GM12878 (cell line): ENCODE measurements around the gene EGFR. TPM values are rescaled to one million over a fixed set of nuclear protein-coding genes. Genes with fewer than 3 reads are reported as not detected.

Experiments used
- ATAC-seq: fragments of 200-7000 bp; cut with Tn5 transposase; 3 replicates; pipeline ENCODE4 v1.9.1; 2020; ENCODE audit warnings: mild to moderate bottlenecking, moderate library complexity
- BruUV-seq: library from RNA; stranded (reverse); fragments of 400-500 nt; replicated peaks from 2 replicates; lab custom pipeline; 2021; lab: Mats Ljungman, UMichigan
- CTCF ChIA-PET: fragments of 300-600 bp; sonication (Branson Sonifier 250); formaldehyde crosslinking; extraction: SDS; loops from one replicate; lab custom pipeline; 2021; ENCODE audit warnings: inconsistent platforms; lab: Yijun Ruan, JAX
- POLR2A ChIA-PET: fragments of 350-600 bp; formaldehyde crosslinking; extraction: SDS; loops from one replicate; lab custom pipeline; 2021; ENCODE audit warnings: inconsistent platforms; lab: Charles Lee
- RAD21 ChIA-PET: fragments of 300-600 bp; sonication (Branson Sonifier 250); formaldehyde crosslinking; loops from one replicate; lab custom pipeline; 2023; ENCODE audit warnings: antibody characterized with exemption; ENCODE audit not compliant: unreplicated experiment; lab: Charles Lee
- SMC1A ChIA-PET: fragments of 300-600 bp; sonication (Branson Sonifier 250); formaldehyde crosslinking; loops from one replicate; lab custom pipeline; 2023; ENCODE audit not compliant: unreplicated experiment, uncharacterized antibody; lab: Charles Lee
- DNase-seq: peaks from one replicate; pipeline ENCODE4 v3.0.0-alpha.2; 2011; ENCODE audit warnings: low read depth, low spot score
- FAIRE-seq: peaks from 3 replicates; lab custom pipeline; 2011; peaks lifted over from hg19 to GRCh38; lab: Jason Lieb, UNC
- H2AFZ ChIP-seq: 2 replicates; pipeline ENCODE4 v1.6.0; 2011; ENCODE audit warnings: low read depth, low read length, control low read depth; ENCODE audit not compliant: control insufficient read depth
- H3K27ac ChIP-seq: 2 replicates; pipeline ENCODE4 v1.5.1; 2011; ENCODE audit warnings: control low read depth; ENCODE audit not compliant: control insufficient read depth, insufficient read depth
- H3K27me3 ChIP-seq, 2 experiments: replicated peaks in 1 of 2; 2 replicates each; pipeline versions ENCODE4 v1.6.0 to v1.6.1; 2011; ENCODE audit warnings: low read length in 1 of 2; ENCODE audit not compliant: control insufficient read depth in 2 of 2, insufficient read depth in 2 of 2
- H3K36me3 ChIP-seq, 2 experiments: 2 replicates each; pipeline ENCODE4 v1.5.1; 2011; ENCODE audit warnings: low read length in 1 of 2; ENCODE audit not compliant: control insufficient read depth in 2 of 2, insufficient read depth in 2 of 2
- H3K4me1 ChIP-seq: 2 replicates; pipeline ENCODE4 v1.6.1; 2011; ENCODE audit warnings: mild to moderate bottlenecking, low read length, moderate library complexity, mixed read lengths; ENCODE audit not compliant: control insufficient read depth, insufficient read depth
- H3K4me2 ChIP-seq: 2 replicates; pipeline ENCODE4 v1.6.0; 2011; ENCODE audit warnings: control low read depth; ENCODE audit not compliant: control insufficient read depth, insufficient read depth
- H3K4me3 ChIP-seq: fragments of 200-600 bp; sonication (generic); 2 replicates; pipeline ENCODE4 v1.5.1; 2016
- H3K79me2 ChIP-seq: 2 replicates; pipeline ENCODE4 v1.6.0; 2011; ENCODE audit warnings: low read length; ENCODE audit not compliant: control insufficient read depth, insufficient read depth
- H3K9ac ChIP-seq: 2 replicates; pipeline ENCODE4 v1.8.0; 2011; ENCODE audit warnings: low read length, control low read depth, mixed read lengths; ENCODE audit not compliant: control insufficient read depth, insufficient read depth
- H3K9me3 ChIP-seq: replicated peaks from 3 replicates; pipeline ENCODE4 v1.5.1; 2011; ENCODE audit warnings: mild to moderate bottlenecking, low read length; ENCODE audit not compliant: control insufficient read depth, insufficient read depth
- H4K20me1 ChIP-seq: 2 replicates; pipeline ENCODE4 v1.6.0; 2011; ENCODE audit not compliant: control insufficient read depth, insufficient read depth
- CBX3 ChIP-seq: fragments of 200-600 bp; sonication (generic); IDR thresholded peaks from 2 replicates; pipeline ENCODE4 v1.6.1; 2016; ENCODE audit warnings: low read depth, borderline replicate concordance
- IKZF1 ChIP-seq: fragments of 450-650 bp; conservative IDR thresholded peaks from 2 replicates; pipeline ENCODE4 v1.6.1; 2017; ENCODE audit warnings: antibody characterized with exemption, mild to moderate bottlenecking
- IRF4 ChIP-seq: IDR thresholded peaks from 2 replicates; pipeline ENCODE4 v1.6.1; 2011; ENCODE audit warnings: low read depth, low read length
- NKRF ChIP-seq: fragments of 450-650 bp; conservative IDR thresholded peaks from 2 replicates; pipeline ENCODE4 v1.6.1; 2017; ENCODE audit warnings: mild to moderate bottlenecking, moderate library complexity
- NR2F1 ChIP-seq: fragments of 450-650 bp; conservative IDR thresholded peaks from 2 replicates; pipeline ENCODE4 v1.6.1; 2017; ENCODE audit warnings: mild to moderate bottlenecking
- SMC3 ChIP-seq: IDR thresholded peaks from 2 replicates; pipeline ENCODE4 v1.6.1; 2011; ENCODE audit warnings: low read length, improper control_type of control experiment, borderline replicate concordance
- SREBF2 ChIP-seq: IDR thresholded peaks from 2 replicates; pipeline ENCODE4 v1.6.1; 2012; ENCODE audit warnings: mild to moderate bottlenecking, low read length
- TCF3 ChIP-seq: IDR thresholded peaks from 2 replicates; pipeline ENCODE4 v1.6.1; 2012; ENCODE audit warnings: low read depth, mild to moderate bottlenecking, low read length, borderline replicate concordance; ENCODE audit not compliant: insufficient read depth
- USF1 ChIP-seq: IDR thresholded peaks from 2 replicates; pipeline ENCODE4 v1.6.1; 2011; ENCODE audit warnings: borderline replicate concordance, low read depth, mild to moderate bottlenecking, moderate library complexity, mixed read lengths, low read length; ENCODE audit not compliant: insufficient read depth; ENCODE audit errors: extremely low read length
- WGBS: methylation state at CpG from one replicate; pipeline ENCODE4 v1.1.6; 2016; ENCODE audit warnings: low lambda C conversion rate; ENCODE audit not compliant: insufficient replicate concordance, insufficient coverage; ENCODE audit errors: missing lambda C conversion rate; 5-methylcytosine and 5-hydroxymethylcytosine counted together
- in situ Hi-C: fragments of 300-500 bp; cut with MboI; formaldehyde crosslinking; loops from 9 replicates; pipeline ENCODE4 v1.14.3; 2018; ENCODE audit warnings: mixed read lengths
- intact Hi-C: fragments of 100-400 bp; cut with micrococcal nuclease; formaldehyde crosslinking; loops from one replicate; pipeline ENCODE4 v1.14.2; 2022; ENCODE audit not compliant: unreplicated experiment
- polyA plus RNA-seq, 11 experiments: library from polyadenylated mRNA; depleted of rRNA in 4 of 11; unstranded in 6 of 11; stranded (reverse) in 5 of 11; fragments of >200 nt; fragmentation: Nextera tagmentation in 4 of 11; fragmentation: Illumina TruSeq in 1 of 11; extraction: Ambion mirVana in 4 of 11; extraction: Trizol in 1 of 11; gene quantifications; 1 replicate in 1 of 11; 2 replicates in 10 of 11; pipeline versions ENCODE4 v1.2.1 to v1.2.3, GENCODE V29; 2011 to 2016; ENCODE audit warnings: inconsistent platforms in 2 of 11, missing spikeins in 2 of 11, low read depth in 1 of 11
- total RNA-seq, 4 experiments: library from RNA; depleted of rRNA in 3 of 4; stranded (reverse); fragments of >200 nt in 3 of 4; fragmentation: Illumina TruSeq in 1 of 4; extraction: Trizol in 1 of 4; gene quantifications; 2 replicates each; pipeline versions ENCODE4 v1.2.1 to v1.2.3, GENCODE V29; 2013 to 2021
- TF ChIP-seq, protein P1 (sequence below): fragments of 450-650 bp; IDR thresholded peaks from 2 replicates; pipeline ENCODE4 v1.6.1; 2018; ENCODE audit warnings: mild to moderate bottlenecking, low read depth, moderate library complexity; ENCODE audit not compliant: partially characterized antibody
- TF ChIP-seq, protein P2 (sequence below): fragments of 150-350 bp; IDR thresholded peaks from 2 replicates; pipeline ENCODE4 v1.6.1; 2016; ENCODE audit warnings: low read depth, low read length

The EGFR gene
- total and polyA plus RNA-seq, 10 of the 15 experiments (the other 5 are each of a cell fraction or from before 2014, with no cell fraction given): 0.01 to 0.31 TPM; not detected in 8

DNA sequence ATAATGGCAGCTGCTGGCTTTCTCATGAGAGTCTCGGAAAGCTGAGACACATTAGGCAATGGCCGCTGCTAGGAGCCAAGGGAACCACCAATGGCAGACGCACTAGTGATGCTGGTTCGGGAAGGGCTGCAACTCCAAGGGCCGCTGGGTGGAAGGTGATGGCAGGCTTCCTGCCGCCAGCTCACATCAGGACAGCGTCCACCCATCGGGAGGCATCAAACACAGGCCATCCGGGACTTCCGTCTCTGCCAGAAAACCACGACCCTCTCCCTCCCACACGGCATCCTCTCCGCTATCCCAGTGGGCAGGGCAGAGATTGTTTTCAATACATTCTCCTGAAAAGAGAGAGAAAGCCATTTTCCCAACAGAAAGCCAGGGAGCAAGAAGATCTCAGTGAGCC is 27.5 kb upstream of the EGFR start:
- in situ Hi-C loops (no loop called here), intact Hi-C loops (no loop called here)
- ATAC-seq (no peak), FAIRE-seq (no peak), DNase-seq (no peak)
- no peaks in the 10 kb centered on the region for H3K36me3 ChIP-seq
- no peak overlapping the region for H3K4me3 ChIP-seq
- H3K4me2 ChIP-seq: no peak overlapping the region
- 61% methylated on average over 13 of the region's 13 CpGs for WGBS
- no peaks in the 10 kb centered on the region for H3K79me2 ChIP-seq
- CTCF ChIA-PET: no interaction called here
- no peaks in the 10 kb centered on the region for H3K27me3 ChIP-seq
- H3K27ac ChIP-seq: no peak overlapping the region
- H3K4me1 ChIP-seq: peaks cover 3% of the 10 kb centered on the region; the same call in 1 of the 2 replicates
- SMC1A ChIA-PET: interaction anchor here (1.6 kb wide), 1 partner anchor 141 kb away, joined by 3 read pairs; no protein-coding TSS in a partner anchor
- no peaks in the 10 kb centered on the region for H3K9me3 ChIP-seq
- RAD21 ChIA-PET: no interaction called here
- POLR2A ChIA-PET: no interaction called here
- no TSS peak for BruUV-seq
- H4K20me1 ChIP-seq: no peaks in the 10 kb centered on the region
- H2AFZ ChIP-seq: no peak overlapping the region
- no peak overlapping the region for H3K9ac ChIP-seq
- TF ChIP-seq USF1 (no peak), NR2F1 (no peak), IRF4 (no peak), CBX3 (no peak), SREBF2 (no peak), SMC3 (no peak), TCF3 (no peak), NKRF (no peak), IKZF1 (no peak)
- TF ChIP-seq, protein P1, sequence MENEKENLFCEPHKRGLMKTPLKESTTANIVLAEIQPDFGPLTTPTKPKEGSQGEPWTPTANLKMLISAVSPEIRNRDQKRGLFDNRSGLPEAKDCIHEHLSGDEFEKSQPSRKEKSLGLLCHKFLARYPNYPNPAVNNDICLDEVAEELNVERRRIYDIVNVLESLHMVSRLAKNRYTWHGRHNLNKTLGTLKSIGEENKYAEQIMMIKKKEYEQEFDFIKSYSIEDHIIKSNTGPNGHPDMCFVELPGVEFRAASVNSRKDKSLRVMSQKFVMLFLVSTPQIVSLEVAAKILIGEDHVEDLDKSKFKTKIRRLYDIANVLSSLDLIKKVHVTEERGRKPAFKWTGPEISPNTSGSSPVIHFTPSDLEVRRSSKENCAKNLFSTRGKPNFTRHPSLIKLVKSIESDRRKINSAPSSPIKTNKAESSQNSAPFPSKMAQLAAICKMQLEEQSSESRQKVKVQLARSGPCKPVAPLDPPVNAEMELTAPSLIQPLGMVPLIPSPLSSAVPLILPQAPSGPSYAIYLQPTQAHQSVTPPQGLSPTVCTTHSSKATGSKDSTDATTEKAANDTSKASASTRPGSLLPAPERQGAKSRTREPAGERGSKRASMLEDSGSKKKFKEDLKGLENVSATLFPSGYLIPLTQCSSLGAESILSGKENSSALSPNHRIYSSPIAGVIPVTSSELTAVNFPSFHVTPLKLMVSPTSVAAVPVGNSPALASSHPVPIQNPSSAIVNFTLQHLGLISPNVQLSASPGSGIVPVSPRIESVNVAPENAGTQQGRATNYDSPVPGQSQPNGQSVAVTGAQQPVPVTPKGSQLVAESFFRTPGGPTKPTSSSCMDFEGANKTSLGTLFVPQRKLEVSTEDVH: no peak
- TF ChIP-seq, protein P2, sequence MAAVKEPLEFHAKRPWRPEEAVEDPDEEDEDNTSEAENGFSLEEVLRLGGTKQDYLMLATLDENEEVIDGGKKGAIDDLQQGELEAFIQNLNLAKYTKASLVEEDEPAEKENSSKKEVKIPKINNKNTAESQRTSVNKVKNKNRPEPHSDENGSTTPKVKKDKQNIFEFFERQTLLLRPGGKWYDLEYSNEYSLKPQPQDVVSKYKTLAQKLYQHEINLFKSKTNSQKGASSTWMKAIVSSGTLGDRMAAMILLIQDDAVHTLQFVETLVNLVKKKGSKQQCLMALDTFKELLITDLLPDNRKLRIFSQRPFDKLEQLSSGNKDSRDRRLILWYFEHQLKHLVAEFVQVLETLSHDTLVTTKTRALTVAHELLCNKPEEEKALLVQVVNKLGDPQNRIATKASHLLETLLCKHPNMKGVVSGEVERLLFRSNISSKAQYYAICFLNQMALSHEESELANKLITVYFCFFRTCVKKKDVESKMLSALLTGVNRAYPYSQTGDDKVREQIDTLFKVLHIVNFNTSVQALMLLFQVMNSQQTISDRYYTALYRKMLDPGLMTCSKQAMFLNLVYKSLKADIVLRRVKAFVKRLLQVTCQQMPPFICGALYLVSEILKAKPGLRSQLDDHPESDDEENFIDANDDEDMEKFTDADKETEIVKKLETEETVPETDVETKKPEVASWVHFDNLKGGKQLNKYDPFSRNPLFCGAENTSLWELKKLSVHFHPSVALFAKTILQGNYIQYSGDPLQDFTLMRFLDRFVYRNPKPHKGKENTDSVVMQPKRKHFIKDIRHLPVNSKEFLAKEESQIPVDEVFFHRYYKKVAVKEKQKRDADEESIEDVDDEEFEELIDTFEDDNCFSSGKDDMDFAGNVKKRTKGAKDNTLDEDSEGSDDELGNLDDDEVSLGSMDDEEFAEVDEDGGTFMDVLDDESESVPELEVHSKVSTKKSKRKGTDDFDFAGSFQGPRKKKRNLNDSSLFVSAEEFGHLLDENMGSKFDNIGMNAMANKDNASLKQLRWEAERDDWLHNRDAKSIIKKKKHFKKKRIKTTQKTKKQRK: no peak
